Fibroblast of lung (primary cell): ENCODE data around the gene JAG1. TPM values are rescaled to one million over a fixed set of nuclear protein-coding genes. Genes with fewer than 3 reads are reported as not detected.

ENCODE experiments used
- DNase-seq, 2 donors: peaks; one replicate each; pipeline versions ENCODE4 v3.0.0 to v3.0.0-alpha.2; 2010; ENCODE audit warnings: low read depth in 2 of 2
- H2AFZ ChIP-seq: 2 replicates; pipeline ENCODE4 v1.5.1; 2012; ENCODE audit warnings: low read length, control low read depth, inconsistent platforms
- H3K27ac ChIP-seq: 2 replicates; pipeline ENCODE4 v1.5.1; 2011; ENCODE audit warnings: low read length, control low read depth; ENCODE audit not compliant: insufficient read depth
- H3K27me3 ChIP-seq: 2 replicates; pipeline ENCODE4 v1.5.1; 2011; ENCODE audit warnings: mild to moderate bottlenecking, low read length; ENCODE audit not compliant: control insufficient read depth, insufficient read depth
- H3K36me3 ChIP-seq: 2 replicates; pipeline ENCODE4 v1.5.1; 2011; ENCODE audit warnings: low read length; ENCODE audit not compliant: control insufficient read depth, insufficient read depth
- H3K4me1 ChIP-seq: 2 replicates; pipeline ENCODE4 v1.5.1; 2011; ENCODE audit warnings: low read length; ENCODE audit not compliant: control insufficient read depth, insufficient read depth; ENCODE audit errors: extremely low read depth
- H3K4me2 ChIP-seq: 2 replicates; pipeline ENCODE4 v1.5.1; 2011; ENCODE audit warnings: low read length, control low read depth; ENCODE audit not compliant: insufficient read depth; ENCODE audit errors: extremely low read depth
- H3K4me3 ChIP-seq, 4 experiments: fragments of 200-600 bp in 1 of 4; sonication (generic) in 1 of 4; replicated peaks in 1 of 4; 2 replicates each; pipeline ENCODE4 v1.5.1; 2011 to 2016; ENCODE audit warnings: low read length in 4 of 4, low read depth in 3 of 4, mild to moderate bottlenecking in 3 of 4, control low read depth in 2 of 4, inconsistent platforms in 1 of 4, mixed read lengths in 1 of 4; ENCODE audit not compliant: insufficient read depth in 1 of 4; ENCODE audit errors: control extremely low read depth in 1 of 4
- H3K79me2 ChIP-seq: 2 replicates; pipeline ENCODE4 v1.5.1; 2012; ENCODE audit warnings: mild to moderate bottlenecking, low read length, inconsistent platforms; ENCODE audit not compliant: control insufficient read depth, insufficient read depth
- H3K9ac ChIP-seq: 2 replicates; pipeline ENCODE4 v1.5.1; 2011; ENCODE audit warnings: mild to moderate bottlenecking, low read length, control low read depth; ENCODE audit not compliant: insufficient read depth
- H3K9me3 ChIP-seq: 2 replicates; pipeline ENCODE4 v1.5.1; 2012; ENCODE audit warnings: low read depth, low read length; ENCODE audit not compliant: control insufficient read depth, insufficient read depth
- H4K20me1 ChIP-seq: 2 replicates; pipeline ENCODE4 v1.5.1; 2011; ENCODE audit warnings: low read length; ENCODE audit not compliant: control insufficient read depth, insufficient read depth; ENCODE audit errors: extremely low read depth
- CTCF ChIP-seq, 2 donors: IDR thresholded peaks in 1 of 2; conservative IDR thresholded peaks in 1 of 2; 1 replicate in 1 of 2; 2 replicates in 1 of 2; pipeline ENCODE4 v1.5.1; 2011 to 2012; ENCODE audit warnings: low read length in 2 of 2, control low read depth in 1 of 2, inconsistent platforms in 1 of 2, low read depth in 1 of 2, mild to moderate bottlenecking in 1 of 2
- EZH2 ChIP-seq: IDR thresholded peaks from 2 replicates; pipeline ENCODE4 v1.5.1; 2012; ENCODE audit warnings: low read length, control low read depth, mild to moderate bottlenecking; ENCODE audit errors: missing control alignments
- polyA plus RNA-seq, 2 donors: library from polyadenylated mRNA; depleted of rRNA in 1 of 2; stranded (reverse) in 1 of 2; unstranded in 1 of 2; fragments of >200 nt; gene quantifications; 2 replicates each; pipeline ENCODE4 v1.2.1, GENCODE V29; 2011 to 2012; ENCODE audit warnings: missing spikeins in 1 of 2
- total RNA-seq: library from RNA; depleted of rRNA; stranded (reverse); fragments of >200 nt; gene quantifications from 2 replicates; pipeline ENCODE4 v1.2.1, GENCODE V29; 2014

Gene JAG1
- total and polyA plus RNA-seq, 2 donors (not counting 1 experiment from before 2014, with no cell fraction given), result 16.3 to 57.3 TPM

GRCh38 chr20:10699489-10699888 lies 25.7 kb upstream of the JAG1 start:
- Histone ChIP-seq H3K9me3 (no peaks in the 10 kb centered on the region), H2AFZ (no peak overlapping the region), H3K27me3 (no peaks in the 10 kb centered on the region), H3K27ac (no peak overlapping the region), H3K4me2 (no peak overlapping the region), H3K79me2 (no peaks in the 10 kb centered on the region), H3K4me1 (no peaks in the 10 kb centered on the region), H4K20me1 (no peaks in the 10 kb centered on the region), H3K4me3 (no peak overlapping the region), H3K36me3 (no peaks in the 10 kb centered on the region), H3K9ac (no peak overlapping the region)
- no peak for DNase-seq
- TF ChIP-seq CTCF (conservative IDR thresholded peaks at IDR 0.05 in 1 of 2, IDR thresholded peaks at IDR 0.05 in 1 of 2; ENCODE audit: low read depth in 1 of 2, low read length in 2 of 2), result no peak

- H3K4me1 ChIP-seq, result no peaks in the 10 kb centered on the region
- no peak overlapping the region for H3K9ac ChIP-seq
Observed at GRCh38 chr20:10696650-10697049, 22.9 kb upstream of the JAG1 start.

GRCh38 chr20:10689385-10689784 lies 15.6 kb upstream of the JAG1 start:
- Histone ChIP-seq H3K9ac (no peak overlapping the region), H3K79me2 (no peaks in the 10 kb centered on the region), H3K27me3 (no peaks in the 10 kb centered on the region), H2AFZ (no peak overlapping the region), H3K4me3 (no peak overlapping the region), H3K9me3 (no peaks in the 10 kb centered on the region), H3K27ac (no peak overlapping the region), H4K20me1 (no peaks in the 10 kb centered on the region), H3K4me1 (no peaks in the 10 kb centered on the region), H3K4me2 (no peak overlapping the region), H3K36me3 (no peaks in the 10 kb centered on the region)
- no peak for TF ChIP-seq CTCF (conservative IDR thresholded peaks at IDR 0.05 in 1 of 2, IDR thresholded peaks at IDR 0.05 in 1 of 2; ENCODE audit: low read depth in 1 of 2, low read length in 2 of 2)
- no peak for TF ChIP-seq EZH2
- no peak for DNase-seq

More at GRCh38 chr20:10696650-10697049, 22.9 kb upstream of the JAG1 start:
- TF ChIP-seq CTCF (conservative IDR thresholded peaks at IDR 0.05 in 1 of 2, IDR thresholded peaks at IDR 0.05 in 1 of 2; ENCODE audit: low read depth in 1 of 2, low read length in 2 of 2) (peak; percentile 45 to 56), EZH2 (no peak)
- no peaks in the 10 kb centered on the region for H3K36me3 ChIP-seq
- H2AFZ ChIP-seq, result no peak overlapping the region
- H3K4me3 ChIP-seq, result no peak overlapping the region
- no peaks in the 10 kb centered on the region for H3K27me3 ChIP-seq
- no peak overlapping the region for H3K27ac ChIP-seq
- H3K79me2 ChIP-seq, result no peaks in the 10 kb centered on the region
- H3K4me2 ChIP-seq, result no peak overlapping the region
- no peak for DNase-seq
- no peaks in the 10 kb centered on the region for H3K9me3 ChIP-seq
- H4K20me1 ChIP-seq, result no peaks in the 10 kb centered on the region
